GM18907 (cell line): ENCODE data around the gene RBPMS2.
"Not testable (repeated sequence)": the region's sequence is repeated elsewhere in the genome, so short reads cannot be mapped to it uniquely, and the experiment has no call there.

ENCODE experiments used
- ATAC-seq: cut with Tn5 transposase; IDR thresholded peaks from one replicate; pipeline ENCODE4 v1.9.1; 2021; ENCODE audit warnings: mild to moderate bottlenecking, moderate library complexity; ENCODE audit not compliant: unreplicated experiment

The RBPMS2 gene

DNA sequence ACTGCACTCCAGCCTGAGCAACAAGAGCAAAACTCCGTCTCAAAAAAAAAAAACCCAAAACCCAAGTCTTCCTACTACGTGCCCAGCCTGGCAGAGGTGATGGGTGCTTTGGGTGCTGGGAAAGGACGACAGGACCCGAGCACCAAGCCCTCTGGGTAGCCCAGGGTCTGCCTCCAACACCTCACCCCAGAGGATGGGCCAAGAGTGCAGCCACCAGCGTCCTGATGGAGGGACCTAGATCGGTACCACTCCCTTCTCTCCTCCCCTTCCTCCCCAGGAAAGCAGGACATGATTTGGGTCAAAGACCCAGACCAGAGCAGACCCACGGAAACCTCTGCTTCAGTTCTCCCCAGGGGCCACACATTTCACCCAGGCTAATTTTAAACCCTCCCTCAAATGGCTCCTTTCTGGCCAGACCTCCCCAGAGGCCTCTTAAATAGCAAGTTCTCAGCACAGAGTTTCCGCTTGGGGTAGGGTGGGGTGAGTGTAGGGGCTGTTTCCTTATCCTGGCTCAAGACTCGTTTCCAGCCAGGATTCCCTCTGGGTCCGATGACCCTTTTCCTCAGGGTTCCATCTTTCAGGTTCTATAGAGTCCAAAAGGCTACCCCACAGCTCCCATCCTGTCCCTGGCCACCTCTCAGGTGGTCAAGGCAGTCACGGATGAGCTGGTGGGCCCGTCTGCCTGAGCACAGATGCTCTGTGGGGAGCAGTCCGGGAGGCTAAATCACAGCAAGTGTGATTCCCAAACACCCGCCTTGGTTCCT is 20.5 kb downstream of the RBPMS2 start:
- no peak for ATAC-seq

- no peak for ATAC-seq
Measured at GRCh38 chr15:64753480-64754185, 21.8 kb downstream of the RBPMS2 start.

DNA sequence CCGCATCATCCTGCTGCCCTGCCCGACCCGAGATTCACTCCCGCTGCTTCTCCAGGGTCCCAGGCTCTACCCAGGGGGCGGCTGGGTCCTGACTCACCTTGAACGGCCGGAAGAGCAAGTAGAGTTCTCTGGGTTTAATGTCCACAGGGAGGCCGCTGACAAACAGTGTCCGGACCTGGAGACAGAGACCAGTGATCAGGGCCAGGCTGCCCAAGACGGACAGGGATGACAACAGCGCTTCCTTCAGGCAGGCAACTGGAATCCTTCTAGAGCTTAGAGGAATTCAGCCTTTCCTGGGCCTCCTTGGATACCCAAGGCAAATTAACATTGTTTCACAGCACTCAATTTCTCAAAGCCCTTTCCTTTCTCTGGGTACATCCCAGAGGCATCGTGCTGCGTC is 23.9 kb downstream of the RBPMS2 start:
- no peak for ATAC-seq

GRCh38 chr15:64749999-64750657 is 25.3 kb downstream of the RBPMS2 start:
- ATAC-seq, result no peak

DNA sequence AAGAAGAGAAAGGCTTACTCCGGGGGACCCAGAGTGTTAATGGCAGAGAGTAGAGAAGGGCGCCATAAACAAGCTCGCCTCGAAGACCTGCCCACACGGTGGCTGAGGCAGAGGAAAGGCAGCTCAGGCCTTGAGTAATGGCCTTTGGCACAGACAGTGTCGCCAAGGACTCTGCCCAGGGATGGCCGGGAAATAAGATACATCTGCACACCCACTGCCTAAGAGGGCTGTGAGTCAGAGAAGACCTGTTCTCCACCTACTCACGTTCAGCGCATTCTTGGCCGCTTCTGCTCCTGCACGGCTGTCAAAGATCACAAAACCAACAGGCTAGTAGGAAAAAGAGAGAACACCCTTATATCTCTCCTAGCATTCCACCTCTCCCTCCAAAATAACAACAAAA is 26.2 kb downstream of the RBPMS2 start:
- no peak for ATAC-seq

- no peak for ATAC-seq
Measured at GRCh38 chr15:64748251-64748650, 27.1 kb downstream of the RBPMS2 start.

- ATAC-seq, result no peak
Measured at GRCh38 chr15:64747578-64747977, 27.8 kb downstream of the RBPMS2 start.

DNA sequence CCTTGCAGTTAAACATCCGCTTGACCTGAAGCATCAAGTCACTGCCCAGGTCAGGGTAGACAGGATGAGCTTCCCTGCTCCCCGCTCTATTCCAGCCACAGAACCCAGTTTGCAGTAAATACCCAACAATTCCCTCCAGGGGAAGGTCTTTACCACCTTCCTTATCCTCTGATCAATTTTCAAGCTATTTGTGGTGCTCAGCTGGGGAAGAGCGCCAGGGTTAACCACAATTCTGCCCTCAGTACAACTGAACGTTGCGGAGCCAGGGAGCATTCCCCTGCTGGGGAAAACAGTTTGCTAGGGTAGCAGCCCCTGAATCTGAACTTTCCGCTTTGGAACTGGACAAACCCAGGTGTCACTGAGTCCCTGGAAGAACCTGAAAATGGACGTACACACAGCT is 28.5 kb downstream of the RBPMS2 start:
- ATAC-seq, result no peak

- no peak for ATAC-seq
Measured at GRCh38 chr15:64746356-64746755, 29.0 kb downstream of the RBPMS2 start.

GRCh38 chr15:64743691-64744090 is 31.7 kb downstream of the RBPMS2 start:
- no peak for ATAC-seq

- no peak for ATAC-seq
Measured at GRCh38 chr15:64742921-64743320, 32.5 kb downstream of the RBPMS2 start.

- ATAC-seq, result no peak
Measured at GRCh38 chr15:64742385-64742784, 33.0 kb downstream of the RBPMS2 start.

DNA sequence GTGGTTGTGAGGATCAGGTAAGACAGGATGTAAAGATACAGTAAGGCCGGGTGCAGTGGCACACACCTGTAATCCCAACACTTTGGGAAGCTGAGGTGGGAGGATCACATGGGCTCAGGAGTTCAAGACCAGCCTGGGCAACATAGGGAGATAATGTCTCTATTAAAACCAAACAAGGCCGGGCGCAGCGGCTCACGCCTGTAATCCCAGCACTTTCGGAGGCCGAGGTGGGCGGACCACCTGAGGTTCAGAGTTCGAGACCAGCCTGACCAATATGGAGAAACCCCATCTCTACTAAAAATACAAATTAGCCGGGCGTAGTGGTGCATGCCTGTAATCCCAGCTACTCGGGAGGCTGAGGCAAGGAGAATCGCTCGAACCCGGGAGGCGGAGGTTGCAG is 33.7 kb downstream of the RBPMS2 start:
- not testable (repeated sequence) for ATAC-seq

GRCh38 chr15:64740311-64741170 is 34.8 kb downstream of the RBPMS2 start:
- no peak for ATAC-seq

DNA sequence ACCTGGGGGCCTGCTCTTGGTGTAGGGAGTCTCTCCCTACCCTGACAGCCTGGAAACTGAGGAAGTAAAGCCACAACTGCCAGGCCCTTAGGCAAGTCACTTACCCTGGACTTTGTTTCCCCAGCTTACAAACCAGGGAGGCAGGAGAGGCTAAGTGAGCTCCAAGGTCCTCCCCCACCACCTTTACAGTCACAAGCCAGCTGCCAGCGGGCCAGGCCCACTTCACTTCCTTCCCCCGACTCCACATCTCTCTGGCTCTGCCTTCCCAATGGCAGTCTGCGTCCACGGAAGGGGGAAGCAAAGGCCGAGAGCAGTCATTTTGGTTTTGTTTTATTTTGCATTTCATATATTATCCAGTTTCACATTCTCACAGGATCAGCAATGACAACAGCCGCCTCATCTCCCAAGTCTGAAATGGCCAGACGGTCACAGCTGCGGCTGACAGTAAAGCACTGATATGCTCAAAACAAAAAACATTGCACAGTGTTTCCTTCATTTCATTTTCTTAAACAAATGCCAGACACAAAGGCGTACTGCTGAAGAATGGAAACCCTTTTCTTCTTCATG is 35.7 kb downstream of the RBPMS2 start:
- no peak for ATAC-seq

DNA sequence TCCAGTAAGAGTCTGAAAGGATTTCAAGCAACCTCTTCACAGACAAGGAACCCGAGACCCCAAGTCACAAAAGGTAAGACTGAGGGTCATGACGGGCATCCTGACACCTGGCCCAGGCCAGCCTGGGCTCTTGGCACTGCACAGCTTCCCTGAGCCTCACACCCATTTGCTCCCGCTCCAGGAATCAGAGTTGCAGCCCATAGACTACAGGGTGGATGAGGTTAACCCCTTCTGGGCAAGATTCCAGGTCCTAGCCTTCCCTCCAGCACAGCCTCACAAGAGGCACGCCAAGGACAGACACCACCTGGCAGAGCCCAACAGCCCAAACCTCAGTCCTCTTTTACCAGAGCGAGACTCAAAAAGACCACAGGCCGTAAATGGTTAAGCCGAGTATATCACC is 36.2 kb downstream of the RBPMS2 start:
- no peak for ATAC-seq

GRCh38 chr15:64738226-64739095 is 36.9 kb downstream of the RBPMS2 start:
- no peak for ATAC-seq

DNA sequence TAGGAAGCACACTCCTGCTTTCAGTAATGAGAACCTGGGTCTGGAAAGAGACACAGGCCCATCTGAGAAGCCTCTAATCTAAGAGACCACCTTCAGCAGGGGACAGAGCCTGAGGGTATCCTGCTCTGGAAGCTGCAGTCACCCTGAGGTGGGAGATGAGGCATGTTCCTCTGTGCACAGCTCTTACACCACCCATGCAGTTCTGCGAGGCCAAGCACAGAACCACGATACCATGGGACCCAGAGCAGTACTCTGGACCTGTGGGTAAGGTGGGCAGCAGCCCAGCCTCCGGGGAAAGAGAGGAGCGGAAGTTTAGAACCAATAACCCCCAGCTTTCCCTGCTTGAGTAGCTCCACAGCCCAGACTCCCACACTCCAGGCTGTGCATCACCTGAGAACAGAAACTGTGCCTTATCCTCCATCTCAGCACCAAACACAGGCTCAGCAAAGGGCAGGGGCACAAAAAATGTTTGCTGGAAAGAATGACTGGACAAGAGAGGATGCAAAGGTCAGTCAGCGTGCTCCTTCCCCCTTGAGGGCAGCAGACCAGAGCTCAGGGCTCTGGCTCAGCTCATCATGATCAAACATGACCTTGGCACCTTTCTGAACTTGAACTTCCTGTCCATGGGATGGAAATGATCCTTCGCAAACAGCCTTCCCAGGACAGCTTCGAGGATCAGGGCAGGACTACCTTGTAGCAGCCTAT is 43.1 kb downstream of the RBPMS2 start:
- ATAC-seq, result no peak

GRCh38 chr15:64731805-64732151 is 43.6 kb downstream of the RBPMS2 start:
- ATAC-seq, result no peak
